LHCN-M2 (cell line): Measurements from ENCODE around the gene ARAP1. TPM values are rescaled to one million over a fixed set of nuclear protein-coding genes. Genes with fewer than 3 reads are reported as not detected.

Experiments used
- DNase-seq: peaks from one replicate; pipeline ENCODE4 v3.0.0-alpha.2; 2012; ENCODE audit warnings: low read depth
- total RNA-seq: library from RNA; depleted of rRNA; stranded (reverse); fragments of >200 nt; gene quantifications from 2 replicates; pipeline ENCODE4 v1.2.3, GENCODE V29; 2014

ARAP1 gene
- total RNA-seq, 1 experiment from 2014 or later = 51.3 TPM

DNA sequence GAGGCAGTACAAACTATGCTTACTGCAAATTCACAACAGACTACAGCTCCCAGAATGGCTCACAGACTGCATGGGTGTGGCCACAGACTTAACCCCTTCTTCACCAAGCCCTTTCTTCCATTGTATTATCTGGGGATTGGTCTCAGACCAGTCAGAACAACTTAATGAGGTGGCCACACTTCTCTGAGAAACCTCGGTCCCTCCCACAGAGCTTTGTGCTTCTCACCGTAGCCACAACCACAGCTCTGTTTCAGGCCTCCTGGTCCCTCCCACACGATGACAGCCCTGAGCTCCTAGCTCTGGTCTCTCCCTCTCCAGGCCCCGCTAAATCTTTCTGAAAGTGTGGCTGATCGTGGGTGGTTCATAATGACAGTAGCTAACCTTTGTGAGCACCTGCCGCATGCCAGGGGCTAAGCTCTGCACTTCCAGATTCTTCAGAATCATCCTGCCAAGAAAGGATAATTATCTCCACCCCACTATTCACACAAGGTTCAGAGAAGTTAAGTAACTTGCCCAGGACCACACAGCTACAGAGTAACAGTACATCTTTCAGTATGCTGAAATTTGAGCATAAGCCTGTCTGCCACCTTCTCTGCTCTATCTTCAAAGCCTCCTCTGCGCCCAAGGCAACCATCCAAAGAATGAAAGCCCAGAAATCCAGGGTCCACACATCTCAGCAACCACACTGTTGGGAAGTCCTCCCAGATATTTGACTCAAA, 83.4 kb downstream of the ARAP1 start:
- no peak for DNase-seq

DNA sequence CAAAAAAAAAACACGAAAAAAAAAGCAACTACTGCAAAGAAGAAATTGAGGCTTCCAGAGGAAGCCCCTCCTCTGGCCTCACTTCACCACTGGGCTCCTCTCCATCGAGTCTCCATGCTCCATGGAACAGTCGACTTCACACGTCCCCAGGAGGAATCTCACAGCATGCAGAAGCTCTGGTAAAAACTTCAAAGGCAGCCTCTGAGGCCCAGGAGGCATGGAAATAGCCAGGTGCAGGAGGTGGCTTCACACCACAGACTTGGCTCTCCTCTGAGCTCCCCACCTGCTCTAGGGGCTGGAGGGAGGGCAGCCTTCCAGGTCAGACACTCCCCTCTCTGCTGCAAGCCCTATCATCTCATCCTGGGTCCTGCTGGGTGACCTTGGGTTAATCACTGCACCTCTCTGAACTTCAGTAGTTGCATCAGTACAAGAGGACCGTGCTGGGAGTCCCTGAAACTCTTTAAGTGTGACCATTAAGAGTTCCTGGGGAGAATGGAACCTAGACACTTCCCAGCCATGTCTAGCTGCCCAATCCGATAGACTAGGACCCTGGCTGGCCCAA, 86.2 kb downstream of the ARAP1 start:
- no peak for DNase-seq

- DNase-seq = no peak
Observed at GRCh38 chr11:72662036-72662435, 90.2 kb downstream of the ARAP1 start.

- no peak for DNase-seq
Observed at GRCh38 chr11:72661486-72661885, 90.7 kb downstream of the ARAP1 start.

DNA sequence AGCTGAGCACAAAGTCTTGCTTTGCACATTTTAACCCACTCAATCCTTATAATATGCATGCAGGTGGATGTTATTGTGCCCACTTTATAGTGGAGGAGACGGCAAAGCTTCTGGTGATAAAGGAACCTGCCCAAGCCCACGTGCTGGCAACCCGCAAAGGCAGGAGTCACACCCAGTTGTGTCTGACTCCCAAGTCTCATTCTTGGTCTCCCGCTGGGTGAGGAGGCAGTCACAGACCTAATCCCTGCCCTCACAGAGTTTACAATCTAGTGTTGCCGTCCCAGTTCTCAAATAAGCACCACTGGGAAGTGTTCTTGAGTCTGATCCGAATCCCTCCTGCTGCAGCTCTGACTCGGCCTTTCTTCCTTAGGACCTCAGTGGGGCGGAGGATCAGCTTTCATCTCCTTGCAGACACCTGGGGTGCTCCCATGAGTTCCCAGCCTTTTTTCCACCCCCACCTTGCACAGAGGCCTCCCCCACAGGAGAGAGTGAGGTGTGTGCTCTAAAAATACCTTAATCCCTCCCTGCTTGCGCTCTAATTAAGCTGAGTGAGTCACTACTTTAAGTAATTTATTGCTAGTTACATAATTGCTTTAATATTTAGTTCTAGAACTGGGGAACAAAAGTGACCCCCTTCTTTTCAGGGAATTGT, 93.1 kb downstream of the ARAP1 start:
- DNase-seq = no peak

DNA sequence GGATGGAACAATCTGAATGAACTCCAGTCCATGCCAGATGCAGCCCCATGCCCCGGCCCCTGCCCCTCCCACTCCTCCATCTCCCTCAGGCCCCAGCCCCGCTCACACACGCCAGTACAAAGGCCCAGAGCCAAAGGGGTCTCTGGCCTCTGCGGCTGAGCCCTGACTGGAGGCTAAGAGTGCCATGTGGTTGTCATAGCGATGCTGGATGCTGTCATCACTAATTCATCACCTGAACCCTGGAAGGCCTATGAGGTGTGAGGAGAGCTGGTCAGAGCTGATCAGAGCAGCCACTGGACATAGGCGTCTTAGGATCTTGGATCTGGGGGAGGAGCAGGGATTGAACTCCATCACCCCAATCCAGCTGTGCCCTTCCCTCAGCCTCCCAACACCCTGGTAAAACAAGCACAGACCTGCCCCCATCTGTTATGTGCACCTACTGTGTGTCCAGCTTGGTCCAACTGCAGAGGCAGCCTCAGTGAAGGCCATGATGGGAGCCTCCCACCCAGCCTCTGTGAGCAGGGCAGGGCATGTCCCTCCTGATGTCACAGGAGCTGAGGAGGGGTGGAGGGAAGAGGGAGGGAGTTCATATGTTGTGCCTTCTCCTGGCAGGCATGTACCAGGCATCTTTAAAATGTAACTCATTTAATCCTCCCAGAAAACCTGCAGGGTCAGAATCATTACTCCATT, 94.7 kb downstream of the ARAP1 start:
- DNase-seq = no peak

GRCh38 chr11:72655896-72656464, 96.2 kb downstream of the ARAP1 start:
- DNase-seq = no peak

- no peak for DNase-seq
Observed at GRCh38 chr11:72655014-72655413, 97.2 kb downstream of the ARAP1 start.

- no peak for DNase-seq
Observed at GRCh38 chr11:72653649-72654048, 98.6 kb downstream of the ARAP1 start.

DNA sequence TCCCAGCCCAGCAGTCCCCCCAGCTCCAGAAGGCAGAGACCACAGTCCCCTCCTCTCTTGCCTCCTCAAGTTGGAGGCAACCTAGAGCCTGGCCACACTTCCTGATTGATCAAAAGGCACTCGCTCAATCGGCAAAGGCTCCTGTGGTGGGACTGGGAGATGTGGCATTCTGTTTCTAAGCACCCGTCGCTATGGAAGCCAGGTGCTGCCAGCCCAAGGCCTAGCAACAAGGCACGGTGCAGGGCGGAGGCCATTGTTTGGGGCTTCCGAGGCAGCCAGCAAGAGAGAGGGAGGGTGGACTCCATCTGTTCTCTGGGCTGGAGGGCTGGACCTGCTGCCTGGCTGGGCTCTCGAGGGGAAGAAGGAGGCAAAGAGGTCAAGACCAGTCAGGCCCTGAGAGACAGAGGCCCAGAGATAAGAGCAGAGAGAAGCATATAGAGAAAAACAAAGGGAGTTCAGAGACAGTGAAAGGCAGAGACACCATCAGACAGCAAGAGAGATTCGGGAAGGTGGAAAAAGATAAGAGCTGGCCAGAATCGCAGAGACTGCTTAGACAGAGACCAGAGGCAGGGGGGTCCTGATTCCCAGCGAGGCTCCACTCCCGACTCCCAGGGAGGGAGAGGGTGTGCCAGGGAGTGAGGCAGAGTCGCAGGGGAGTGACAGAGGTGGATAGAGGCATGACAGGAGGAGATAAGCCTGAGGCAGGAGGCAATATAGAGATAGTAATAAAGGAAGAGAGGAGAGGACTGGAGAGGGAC, 99.2 kb downstream of the ARAP1 start:
- no peak for DNase-seq

DNA sequence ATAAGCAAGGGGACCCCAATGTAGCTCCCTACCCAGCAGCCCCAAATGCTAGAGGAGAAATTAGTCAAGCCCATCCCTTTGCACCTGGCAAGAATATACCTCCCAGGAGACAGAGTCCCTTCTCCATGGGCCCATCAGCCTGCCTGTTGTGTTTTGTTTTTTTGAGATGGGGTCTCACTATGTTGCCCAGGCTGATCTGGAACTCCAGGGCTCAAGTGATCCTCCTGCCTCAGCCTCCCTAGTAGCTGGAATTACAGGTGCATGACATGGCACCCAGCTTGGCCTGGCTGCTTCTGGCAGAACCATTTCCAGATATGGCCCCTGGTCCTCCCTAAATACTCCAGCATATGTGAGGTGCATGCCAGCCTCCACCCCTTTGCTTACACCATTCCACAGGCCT, 100.1 kb downstream of the ARAP1 start:
- DNase-seq = no peak

DNA sequence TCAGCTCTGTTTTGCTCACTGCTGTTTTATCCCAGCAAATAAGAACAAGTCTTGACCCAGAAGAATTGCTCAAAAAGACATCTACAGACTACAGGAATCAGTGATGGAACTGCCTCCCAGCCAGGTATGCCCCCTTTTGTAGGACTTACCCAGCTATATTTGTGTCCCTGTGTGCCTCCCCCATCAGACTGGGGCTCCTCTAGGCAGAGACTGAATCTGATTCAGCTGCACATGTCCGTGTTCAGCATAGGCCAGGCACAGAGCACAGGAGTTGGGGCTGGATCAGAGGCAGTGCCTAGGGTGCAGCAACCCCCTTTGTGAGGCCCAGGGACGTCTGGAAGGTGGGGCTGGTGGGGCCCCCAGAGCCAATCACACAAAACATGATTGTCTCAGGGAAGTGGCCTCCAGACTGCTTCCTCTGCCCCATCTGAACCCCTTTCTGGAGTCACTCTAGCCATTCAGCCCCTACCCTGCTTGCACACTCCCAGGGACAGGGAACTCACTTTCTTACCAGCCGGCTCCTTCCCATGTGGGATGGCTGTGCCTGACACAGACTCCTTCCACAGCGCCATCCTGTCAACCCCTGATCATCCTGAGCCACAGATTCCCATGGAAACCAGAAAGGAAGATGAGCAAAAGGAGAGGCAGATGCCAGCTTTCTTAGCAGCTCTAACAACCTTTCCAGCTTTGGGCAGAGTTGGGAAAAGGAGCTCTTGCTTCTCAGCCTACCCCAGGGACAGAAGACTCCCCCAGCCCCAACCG, 102.8 kb downstream of the ARAP1 start:
- DNase-seq = no peak

DNA sequence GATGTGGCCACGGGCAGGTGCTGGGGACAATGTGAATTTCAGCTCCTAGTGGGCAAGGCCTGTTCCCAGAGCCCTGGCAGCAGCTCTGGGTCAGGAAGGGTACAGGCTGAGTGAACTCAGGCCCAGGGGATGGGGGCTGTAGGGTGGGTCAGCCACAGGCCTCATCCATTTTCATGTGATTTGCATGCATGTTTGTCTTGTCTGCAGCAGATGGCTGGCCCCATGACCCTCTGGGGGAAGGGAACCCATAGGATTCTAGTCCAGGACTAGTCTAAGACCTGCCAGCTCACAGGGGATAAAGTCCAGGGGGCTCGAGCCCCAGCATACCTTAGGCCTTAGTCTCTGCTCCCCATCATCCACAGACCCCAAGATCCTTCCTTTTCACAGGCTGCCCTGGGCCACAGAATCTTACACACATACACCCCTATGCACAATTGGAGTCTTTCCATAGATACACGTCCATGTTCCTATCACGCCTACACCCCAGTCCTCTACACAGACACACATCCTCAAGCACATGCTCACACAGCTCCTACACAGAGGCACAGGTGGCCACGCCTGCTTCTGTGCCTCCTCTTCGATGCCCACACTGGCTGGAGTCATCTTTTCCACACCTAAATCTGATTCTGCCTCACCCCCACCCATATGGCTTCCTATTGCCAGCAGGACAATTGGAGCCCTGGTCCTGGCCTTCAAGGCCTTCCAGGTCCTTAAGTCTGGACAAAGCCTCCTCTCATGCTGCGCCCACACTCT, 103.6 kb downstream of the ARAP1 start:
- DNase-seq = no peak

DNA sequence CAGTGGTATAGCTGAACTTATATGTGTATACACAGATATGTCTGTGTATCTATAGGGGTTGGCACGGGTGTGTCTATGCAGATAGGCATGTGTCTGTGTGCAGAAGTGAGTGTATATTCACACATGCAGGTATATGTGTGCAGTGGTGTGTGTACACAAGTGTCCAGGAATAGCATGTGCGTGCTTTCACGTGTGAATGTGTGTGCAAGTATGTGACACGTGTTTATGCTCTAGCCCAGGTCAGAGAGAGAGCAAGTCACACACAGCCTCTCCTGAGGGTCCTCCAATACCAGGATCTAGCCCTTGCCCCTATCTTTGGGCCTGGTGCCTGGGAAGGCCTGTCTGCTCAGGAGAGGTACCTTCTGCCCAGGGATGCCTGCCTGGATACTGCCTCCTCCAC, 104.3 kb downstream of the ARAP1 start:
- DNase-seq = no peak

- no peak for DNase-seq
Observed at GRCh38 chr11:72646472-72646871, 105.7 kb downstream of the ARAP1 start.

GRCh38 chr11:72646024-72646423, 106.2 kb downstream of the ARAP1 start:
- no peak for DNase-seq

- peak; percentile 58 for DNase-seq
Observed at GRCh38 chr11:72643547-72643946, 108.7 kb downstream of the ARAP1 start.

DNA sequence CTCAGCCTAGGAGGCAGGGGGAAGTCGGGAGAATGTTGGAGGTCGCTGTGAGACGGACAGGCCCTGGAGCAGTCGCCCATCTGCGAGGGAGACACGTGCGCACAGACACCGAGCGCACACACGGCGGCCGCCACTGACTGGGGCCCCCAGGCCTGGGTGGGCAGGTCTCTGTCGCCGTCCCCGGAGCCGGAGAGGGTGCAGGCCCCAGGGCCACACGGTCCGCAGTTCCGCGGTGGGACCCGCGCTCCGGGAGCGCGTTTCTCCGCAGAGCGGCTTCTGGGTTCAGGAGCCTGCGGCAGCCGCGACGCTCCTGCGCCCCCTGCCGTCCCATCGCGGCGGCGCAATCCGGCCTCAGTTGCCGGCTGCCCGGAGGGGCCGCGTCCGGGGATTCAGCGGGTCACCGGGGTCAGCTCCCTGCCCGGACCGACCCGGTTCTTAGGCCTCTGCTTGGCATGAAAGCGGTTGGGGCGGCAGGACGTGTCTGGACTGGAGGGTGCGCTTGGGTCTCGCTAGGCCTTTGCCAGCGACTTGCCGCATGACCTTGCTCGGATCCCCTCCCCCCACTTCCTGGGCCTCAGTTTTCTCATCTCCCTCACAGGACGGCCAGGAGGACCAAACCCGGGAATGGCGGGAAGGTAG, 109.2 kb downstream of the ARAP1 start:
- peak; percentile 18 for DNase-seq
